ENCODE data around the gene SLC26A8.
"Not testable (repeated sequence)": the region's sequence is repeated elsewhere in the genome, so short reads cannot be mapped to it uniquely, and the experiment has no call there.

Gene SLC26A8

DNA sequence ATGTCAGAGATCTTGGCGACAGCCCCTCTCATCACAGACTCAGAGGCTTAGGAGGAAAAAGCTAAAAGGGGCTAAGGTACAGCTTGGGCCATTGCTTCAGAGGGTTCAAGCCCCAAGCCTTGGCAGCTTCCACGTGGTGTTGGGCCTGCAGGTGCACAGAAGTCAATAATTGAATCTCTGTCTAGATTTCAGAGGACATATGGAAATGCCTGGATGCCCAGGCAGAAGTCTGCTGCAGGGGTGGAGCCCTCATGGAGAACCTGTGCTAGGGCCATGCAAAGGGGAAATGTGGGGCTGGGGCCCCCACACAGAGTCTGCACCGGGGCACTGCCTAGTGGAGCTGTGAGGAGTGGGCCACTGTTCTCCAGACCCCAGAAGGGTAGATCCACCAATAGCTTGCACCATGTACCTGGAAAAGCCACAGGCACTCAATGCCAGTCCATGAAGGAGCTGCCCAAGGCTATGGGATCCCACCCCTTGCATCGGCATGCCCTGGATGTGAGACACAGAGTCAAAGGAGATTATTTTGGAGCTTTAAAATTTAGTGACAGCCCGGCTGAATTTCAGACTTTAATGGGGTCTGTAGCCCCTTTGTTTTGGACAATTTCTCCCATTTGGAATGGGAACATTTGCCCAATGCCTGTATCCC, 115.6 kb downstream of the SLC26A8 start:
- H3K9me3 ChIP-seq (ENCODE audit: control insufficient read depth, low read length); H3K4me3 ChIP-seq (ENCODE audit: insufficient read depth, low read depth, low read length, poor library complexity, severe bottlenecking); DNase-seq; H3K4me1 ChIP-seq (ENCODE audit: control insufficient read depth, insufficient read depth, low read length, poor library complexity, severe bottlenecking); H3K27me3 ChIP-seq (replicated peaks; ENCODE audit: control insufficient read depth, insufficient read depth, low read length, poor library complexity, severe bottlenecking); H3K27ac ChIP-seq (ENCODE audit: insufficient read depth, low read length, poor library complexity, severe bottlenecking): not testable (repeated sequence)
- H3K36me3 ChIP-seq (ENCODE audit: control insufficient read depth, insufficient read depth, low read length), result peaks cover 12% of the 10 kb centered on the region

DNA sequence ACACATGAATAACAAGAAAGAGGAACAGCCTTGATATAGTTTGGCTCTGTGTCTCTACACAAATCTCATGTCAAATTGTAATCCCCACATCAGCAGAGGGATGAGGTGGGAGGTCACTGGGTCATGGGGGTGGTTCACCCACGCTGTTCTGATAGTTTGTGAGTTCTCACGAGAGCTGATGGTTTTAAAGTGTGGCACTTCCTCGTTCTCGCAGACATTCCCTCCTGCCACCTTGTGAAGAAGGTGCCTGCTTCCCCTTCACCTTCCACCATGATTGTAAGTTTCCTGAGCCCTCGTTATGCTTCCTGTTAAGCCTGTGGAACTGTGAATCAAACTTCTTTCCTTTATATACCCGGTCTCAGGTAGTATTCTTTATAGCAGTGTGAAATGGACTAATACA, 116.7 kb downstream of the SLC26A8 start:
- no peak overlapping the region for H3K27ac ChIP-seq (ENCODE audit: insufficient read depth, low read length, poor library complexity, severe bottlenecking)
- no peaks in the 10 kb centered on the region for H3K4me1 ChIP-seq (ENCODE audit: control insufficient read depth, insufficient read depth, low read length, poor library complexity, severe bottlenecking)
- peaks cover 11% of the 10 kb centered on the region for H3K36me3 ChIP-seq (ENCODE audit: control insufficient read depth, insufficient read depth, low read length)
- no peak for DNase-seq
- H3K9me3 ChIP-seq (ENCODE audit: control insufficient read depth, low read length), result peaks cover 8% of the 10 kb centered on the region
- H3K4me3 ChIP-seq (ENCODE audit: insufficient read depth, low read depth, low read length, poor library complexity, severe bottlenecking), result no peak overlapping the region
- no peaks in the 10 kb centered on the region for H3K27me3 ChIP-seq (replicated peaks; ENCODE audit: control insufficient read depth, insufficient read depth, low read length, poor library complexity, severe bottlenecking)

DNA sequence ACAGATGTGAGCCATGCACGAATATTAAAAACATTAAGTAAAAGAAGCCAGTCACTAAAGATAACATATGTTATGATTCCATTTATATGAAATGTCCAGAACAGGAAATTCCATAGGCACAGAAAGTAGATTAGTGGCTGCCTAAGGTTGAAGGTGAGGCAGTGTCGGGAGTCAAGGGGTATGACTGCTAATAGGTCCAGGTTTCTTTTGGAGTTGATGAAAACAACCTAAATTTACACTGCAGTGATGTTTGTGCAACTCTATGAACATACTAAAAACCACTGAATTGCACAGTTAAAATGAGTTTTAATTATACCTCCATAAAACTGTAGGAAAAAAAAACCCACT, 118.0 kb downstream of the SLC26A8 start:
- no peak overlapping the region for H3K4me3 ChIP-seq (ENCODE audit: insufficient read depth, low read depth, low read length, poor library complexity, severe bottlenecking)
- no peak overlapping the region for H3K27ac ChIP-seq (ENCODE audit: insufficient read depth, low read length, poor library complexity, severe bottlenecking)

DNA sequence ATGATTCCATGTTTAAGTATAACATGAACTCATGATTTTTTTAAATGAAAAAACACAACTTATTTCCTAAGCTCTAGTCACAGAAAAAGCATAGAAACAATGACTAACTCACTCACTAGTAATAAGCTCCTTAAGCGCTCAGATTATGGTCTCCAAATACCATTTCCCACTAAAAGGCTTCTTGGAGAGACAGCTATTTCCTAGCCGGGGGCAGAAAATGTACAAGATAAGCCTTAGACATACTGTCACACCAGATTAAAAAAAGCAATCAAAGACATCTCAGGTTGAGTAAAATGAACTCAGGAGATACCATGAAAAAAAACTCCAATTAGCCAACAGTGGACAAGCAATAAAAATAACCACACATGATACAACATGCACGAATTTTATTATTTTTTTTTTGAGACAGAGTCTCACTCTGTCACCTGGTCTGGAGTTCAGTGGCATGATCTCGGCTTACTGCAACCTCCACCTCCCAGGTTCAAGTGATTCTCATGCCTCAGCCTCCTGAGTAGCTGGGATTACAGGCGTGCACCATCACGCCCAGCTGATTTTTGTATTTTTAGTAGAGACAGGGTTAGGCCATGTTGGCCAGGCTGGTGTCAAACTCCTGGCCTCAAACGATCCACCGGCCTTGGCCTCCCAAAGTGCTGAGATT, 118.5 kb downstream of the SLC26A8 start:
- Histone ChIP-seq H3K4me3 (ENCODE audit: insufficient read depth, low read depth, low read length, poor library complexity, severe bottlenecking) (no peak overlapping the region), H3K4me1 (ENCODE audit: control insufficient read depth, insufficient read depth, low read length, poor library complexity, severe bottlenecking) (no peaks in the 10 kb centered on the region), H3K36me3 (ENCODE audit: control insufficient read depth, insufficient read depth, low read length) (peaks cover 14% of the 10 kb centered on the region), H3K27ac (ENCODE audit: insufficient read depth, low read length, poor library complexity, severe bottlenecking) (no peak overlapping the region), H3K27me3 (replicated peaks; ENCODE audit: control insufficient read depth, insufficient read depth, low read length, poor library complexity, severe bottlenecking) (no peaks in the 10 kb centered on the region), H3K9me3 (ENCODE audit: control insufficient read depth, low read length) (peaks cover 8% of the 10 kb centered on the region)
- no peak for DNase-seq

More for the DNA sequence above, 118.0 kb downstream of the SLC26A8 start:
- no peaks in the 10 kb centered on the region for H3K4me1 ChIP-seq (ENCODE audit: control insufficient read depth, insufficient read depth, low read length, poor library complexity, severe bottlenecking)
- DNase-seq, result no peak
- no peaks in the 10 kb centered on the region for H3K27me3 ChIP-seq (replicated peaks; ENCODE audit: control insufficient read depth, insufficient read depth, low read length, poor library complexity, severe bottlenecking)
- H3K36me3 ChIP-seq (ENCODE audit: control insufficient read depth, insufficient read depth, low read length), result peaks cover 14% of the 10 kb centered on the region
- H3K9me3 ChIP-seq (ENCODE audit: control insufficient read depth, low read length), result peaks cover 8% of the 10 kb centered on the region

DNA sequence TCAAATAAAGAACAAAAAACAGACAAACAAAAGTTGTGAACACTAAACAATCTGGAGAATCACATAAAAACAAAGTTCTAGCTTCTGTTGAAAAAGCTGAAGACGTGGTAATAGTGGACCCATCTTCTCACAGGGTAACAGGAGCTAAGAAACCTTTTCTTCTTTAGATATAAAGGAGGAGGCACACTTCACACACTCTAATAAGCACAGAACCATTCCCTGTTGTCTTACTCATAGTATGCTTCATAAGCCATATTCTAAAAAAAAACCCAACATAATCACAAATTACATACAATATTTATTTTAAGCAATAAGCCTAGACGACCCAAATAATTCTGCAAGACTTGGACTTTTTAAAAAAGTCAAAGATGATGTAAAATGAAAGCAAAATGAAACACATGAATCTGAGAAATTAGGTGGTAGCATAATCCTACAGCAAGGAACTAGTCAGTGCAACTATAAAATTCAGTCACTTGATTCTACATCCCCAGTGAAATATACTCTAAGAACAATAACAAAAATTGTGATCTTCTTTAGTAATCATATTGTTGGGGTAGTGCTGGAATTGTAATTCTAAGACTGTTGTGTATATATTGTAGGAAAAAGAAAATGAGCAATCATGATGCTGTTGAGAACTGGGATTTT, 119.2 kb downstream of the SLC26A8 start:
- Histone ChIP-seq H3K27ac (ENCODE audit: insufficient read depth, low read length, poor library complexity, severe bottlenecking) (no peak overlapping the region), H3K36me3 (ENCODE audit: control insufficient read depth, insufficient read depth, low read length) (peaks cover 14% of the 10 kb centered on the region)
- DNase-seq, result no peak

DNA sequence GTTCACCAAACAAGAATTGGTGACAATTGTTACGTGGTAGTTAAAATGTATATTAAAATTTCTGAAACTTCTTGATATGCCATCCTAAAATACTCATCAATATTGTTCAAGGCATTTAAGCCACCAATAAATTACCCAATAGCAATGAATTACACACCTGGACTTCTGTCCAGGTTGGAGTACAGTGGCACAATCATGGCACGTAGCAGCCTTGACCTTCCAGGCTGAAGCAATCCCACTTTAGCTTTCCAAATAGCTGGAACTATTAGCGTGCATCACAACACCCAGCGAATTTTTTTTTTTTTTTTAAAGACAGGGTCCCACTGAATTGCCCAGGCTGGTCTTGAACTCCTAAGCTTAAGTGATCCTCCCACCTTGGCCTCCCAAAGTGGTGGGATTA, 120.8 kb downstream of the SLC26A8 start:
- Histone ChIP-seq H3K27ac (ENCODE audit: insufficient read depth, low read length, poor library complexity, severe bottlenecking) (no peak overlapping the region), H3K36me3 (ENCODE audit: control insufficient read depth, insufficient read depth, low read length) (peaks cover 11% of the 10 kb centered on the region), H3K27me3 (replicated peaks; ENCODE audit: control insufficient read depth, insufficient read depth, low read length, poor library complexity, severe bottlenecking) (no peaks in the 10 kb centered on the region), H3K4me1 (ENCODE audit: control insufficient read depth, insufficient read depth, low read length, poor library complexity, severe bottlenecking) (no peaks in the 10 kb centered on the region), H3K4me3 (ENCODE audit: insufficient read depth, low read depth, low read length, poor library complexity, severe bottlenecking) (no peak overlapping the region), H3K9me3 (ENCODE audit: control insufficient read depth, low read length) (peaks cover 1% of the 10 kb centered on the region)
- no peak for DNase-seq

More for the DNA sequence above, 119.2 kb downstream of the SLC26A8 start:
- Histone ChIP-seq H3K4me3 (ENCODE audit: insufficient read depth, low read depth, low read length, poor library complexity, severe bottlenecking) (no peak overlapping the region), H3K4me1 (ENCODE audit: control insufficient read depth, insufficient read depth, low read length, poor library complexity, severe bottlenecking) (no peaks in the 10 kb centered on the region), H3K9me3 (ENCODE audit: control insufficient read depth, low read length) (peaks cover 8% of the 10 kb centered on the region), H3K27me3 (replicated peaks; ENCODE audit: control insufficient read depth, insufficient read depth, low read length, poor library complexity, severe bottlenecking) (no peaks in the 10 kb centered on the region)

DNA sequence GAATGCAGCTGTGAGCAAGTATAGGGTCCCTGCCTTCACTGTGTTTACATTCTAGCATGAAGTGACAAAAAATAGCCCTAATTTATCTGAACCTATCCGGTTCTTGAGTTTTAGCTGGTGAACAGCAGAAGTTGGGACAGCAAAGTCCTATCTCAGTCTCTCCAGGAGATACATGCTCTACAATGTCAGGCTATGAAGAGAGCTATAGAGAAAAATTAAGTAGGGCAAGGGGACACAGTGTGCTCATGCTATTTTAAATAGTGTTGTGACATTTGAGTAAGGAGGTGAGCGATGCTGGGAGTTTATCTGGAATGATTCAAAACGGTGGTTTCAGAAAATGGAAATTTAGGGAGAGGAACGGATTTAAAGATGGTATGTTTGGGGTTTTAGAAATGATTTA, 124.0 kb downstream of the SLC26A8 start:
- Histone ChIP-seq H3K9me3 (ENCODE audit: control insufficient read depth, low read length) (no peaks in the 10 kb centered on the region), H3K27ac (ENCODE audit: insufficient read depth, low read length, poor library complexity, severe bottlenecking) (no peak overlapping the region), H3K27me3 (replicated peaks; ENCODE audit: control insufficient read depth, insufficient read depth, low read length, poor library complexity, severe bottlenecking) (no peaks in the 10 kb centered on the region), H3K36me3 (ENCODE audit: control insufficient read depth, insufficient read depth, low read length) (peaks cover 11% of the 10 kb centered on the region), H3K4me1 (ENCODE audit: control insufficient read depth, insufficient read depth, low read length, poor library complexity, severe bottlenecking) (no peaks in the 10 kb centered on the region), H3K4me3 (ENCODE audit: insufficient read depth, low read depth, low read length, poor library complexity, severe bottlenecking) (no peak overlapping the region)
- DNase-seq, result no peak

DNA sequence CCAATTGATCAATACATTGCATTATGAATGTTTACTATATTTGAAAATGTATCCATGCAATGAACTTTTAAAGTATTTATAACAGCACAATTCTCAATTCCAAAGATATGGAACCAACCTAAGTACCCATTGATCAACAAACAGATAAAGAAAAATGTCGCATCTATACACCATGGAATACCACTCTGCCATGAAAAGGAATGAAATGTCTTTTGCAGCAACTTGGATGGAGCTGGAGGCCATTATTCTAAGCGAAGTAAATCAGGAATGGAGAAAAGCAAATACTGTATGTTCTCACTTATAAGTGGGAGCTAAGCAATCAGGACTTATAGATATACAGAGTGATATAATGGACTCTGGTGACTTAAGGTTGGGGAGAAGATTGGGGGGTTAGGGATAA, 126.4 kb downstream of the SLC26A8 start:
- H3K4me3 ChIP-seq (ENCODE audit: insufficient read depth, low read depth, low read length, poor library complexity, severe bottlenecking), result no peak overlapping the region
- H3K36me3 ChIP-seq (ENCODE audit: control insufficient read depth, insufficient read depth, low read length), result peaks cover 5% of the 10 kb centered on the region
- H3K27me3 ChIP-seq (replicated peaks; ENCODE audit: control insufficient read depth, insufficient read depth, low read length, poor library complexity, severe bottlenecking), result no peaks in the 10 kb centered on the region
- no peak overlapping the region for H3K27ac ChIP-seq (ENCODE audit: insufficient read depth, low read length, poor library complexity, severe bottlenecking)
- DNase-seq, result no peak
- no peaks in the 10 kb centered on the region for H3K4me1 ChIP-seq (ENCODE audit: control insufficient read depth, insufficient read depth, low read length, poor library complexity, severe bottlenecking)
- no peaks in the 10 kb centered on the region for H3K9me3 ChIP-seq (ENCODE audit: control insufficient read depth, low read length)

DNA sequence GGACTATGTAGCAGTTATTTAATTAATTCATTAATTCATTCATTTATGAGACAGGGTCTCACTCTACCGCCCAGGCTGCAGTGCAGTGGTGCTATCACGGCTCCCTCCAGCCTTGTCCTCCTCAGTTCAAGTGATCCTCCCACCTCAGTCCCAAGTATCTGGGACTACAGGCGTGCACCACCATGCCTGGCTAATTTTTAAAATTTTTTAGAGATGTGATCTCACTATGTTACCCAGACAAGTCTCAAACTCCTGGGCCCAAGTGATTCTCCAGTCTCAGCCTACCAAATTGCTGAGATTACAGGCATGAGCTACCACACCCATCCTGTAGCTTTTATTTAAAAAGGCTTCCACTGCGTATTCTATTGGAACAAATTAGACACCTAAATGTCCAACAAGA, 127.0 kb downstream of the SLC26A8 start:
- no peaks in the 10 kb centered on the region for H3K27me3 ChIP-seq (replicated peaks; ENCODE audit: control insufficient read depth, insufficient read depth, low read length, poor library complexity, severe bottlenecking)
- no peaks in the 10 kb centered on the region for H3K36me3 ChIP-seq (ENCODE audit: control insufficient read depth, insufficient read depth, low read length)
- no peak overlapping the region for H3K4me3 ChIP-seq (ENCODE audit: insufficient read depth, low read depth, low read length, poor library complexity, severe bottlenecking)
- H3K27ac ChIP-seq (ENCODE audit: insufficient read depth, low read length, poor library complexity, severe bottlenecking), result no peak overlapping the region
- H3K9me3 ChIP-seq (ENCODE audit: control insufficient read depth, low read length), result no peaks in the 10 kb centered on the region
- H3K4me1 ChIP-seq (ENCODE audit: control insufficient read depth, insufficient read depth, low read length, poor library complexity, severe bottlenecking), result no peaks in the 10 kb centered on the region
- no peak for DNase-seq

DNA sequence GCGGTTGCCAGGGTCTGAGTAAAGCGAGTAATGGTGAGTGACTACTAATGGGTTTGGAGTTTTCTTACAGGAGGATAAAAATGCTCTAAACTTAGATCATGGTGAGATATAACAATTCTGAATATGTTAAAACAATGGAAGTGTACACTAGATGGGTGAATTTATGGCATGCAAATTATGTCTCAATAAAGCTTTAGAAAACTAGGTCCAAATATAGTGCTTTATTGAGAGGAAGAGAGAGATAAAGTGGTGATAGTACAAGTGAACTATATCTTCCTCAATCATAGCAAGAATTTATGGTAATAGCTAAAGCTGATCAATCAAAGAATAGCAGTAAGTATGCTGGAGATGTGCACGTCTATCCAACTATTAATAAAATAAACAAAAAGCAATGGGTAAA, 127.4 kb downstream of the SLC26A8 start:
- H3K9me3 ChIP-seq (ENCODE audit: control insufficient read depth, low read length), result no peaks in the 10 kb centered on the region
- DNase-seq, result no peak
- H3K4me1 ChIP-seq (ENCODE audit: control insufficient read depth, insufficient read depth, low read length, poor library complexity, severe bottlenecking), result no peaks in the 10 kb centered on the region
- H3K36me3 ChIP-seq (ENCODE audit: control insufficient read depth, insufficient read depth, low read length), result no peaks in the 10 kb centered on the region
- no peaks in the 10 kb centered on the region for H3K27me3 ChIP-seq (replicated peaks; ENCODE audit: control insufficient read depth, insufficient read depth, low read length, poor library complexity, severe bottlenecking)
- no peak overlapping the region for H3K27ac ChIP-seq (ENCODE audit: insufficient read depth, low read length, poor library complexity, severe bottlenecking)
- no peak overlapping the region for H3K4me3 ChIP-seq (ENCODE audit: insufficient read depth, low read depth, low read length, poor library complexity, severe bottlenecking)

Measured in effector memory CD4-positive, alpha-beta T cell (primary cell).